Thoracic aorta (tissue), 2 donors: ENCODE measurements around the gene TMEM9. TPM values are rescaled to one million over a fixed set of nuclear protein-coding genes. Genes with fewer than 3 reads are reported as not detected.

Experiments
- ATAC-seq: fragments of 150-250 bp; one replicate; pipeline ENCODE4 v1.8.0; 2017; ENCODE audit warnings: low read depth; ENCODE audit not compliant: insufficient number of reproducible peaks, low FRiP score
- DNase-seq: peaks from one replicate; pipeline ENCODE4 v3.0.0-alpha.2; 2020; ENCODE audit warnings: low spot score
- H3K27ac ChIP-seq, 2 donors: fragments of 200-600 bp; sonication (generic); 1 replicate in 1 of 2; 2 replicates in 1 of 2; pipeline ENCODE4 v1.5.1; 2016; ENCODE audit warnings: mild to moderate bottlenecking in 2 of 2, moderate library complexity in 2 of 2
- H3K27me3 ChIP-seq: fragments of 200-600 bp; sonication (generic); replicated peaks from 2 replicates; pipeline ENCODE4 v1.6.0; 2016; ENCODE audit warnings: mild to moderate bottlenecking; ENCODE audit not compliant: insufficient read depth
- H3K36me3 ChIP-seq: fragments of 200-600 bp; sonication (generic); one replicate; pipeline ENCODE4 v1.5.1; 2016
- H3K4me1 ChIP-seq, 2 donors: fragments of 200-600 bp; sonication (generic); 1 replicate in 1 of 2; 2 replicates in 1 of 2; pipeline versions ENCODE4 v1.5.1 to v1.6.0; 2016; ENCODE audit warnings: low read depth in 2 of 2, mild to moderate bottlenecking in 1 of 2; ENCODE audit not compliant: control insufficient read depth in 1 of 2
- H3K4me3 ChIP-seq: fragments of 200-600 bp; sonication (generic); 2 replicates; pipeline ENCODE4 v1.5.1; 2016; ENCODE audit warnings: mild to moderate bottlenecking
- H3K9me3 ChIP-seq: fragments of 200-600 bp; sonication (generic); 2 replicates; pipeline ENCODE4 v1.5.1; 2016
- total RNA-seq, 2 donors: library from RNA; depleted of rRNA; stranded (reverse); fragments of >200 nt; gene quantifications; one replicate each; pipeline versions ENCODE4 v1.1.0 to v1.2.3, GENCODE V29; 2016
- TF ChIP-seq, protein P1 (sequence below): fragments of 200-600 bp; sonication (generic); IDR thresholded peaks from one replicate; pipeline ENCODE4 v1.5.1; 2019; ENCODE audit warnings: antibody characterized with exemption

Gene TMEM9
- total RNA-seq, 2 donors from 2014 or later: 30.0 to 58.2 TPM

DNA sequence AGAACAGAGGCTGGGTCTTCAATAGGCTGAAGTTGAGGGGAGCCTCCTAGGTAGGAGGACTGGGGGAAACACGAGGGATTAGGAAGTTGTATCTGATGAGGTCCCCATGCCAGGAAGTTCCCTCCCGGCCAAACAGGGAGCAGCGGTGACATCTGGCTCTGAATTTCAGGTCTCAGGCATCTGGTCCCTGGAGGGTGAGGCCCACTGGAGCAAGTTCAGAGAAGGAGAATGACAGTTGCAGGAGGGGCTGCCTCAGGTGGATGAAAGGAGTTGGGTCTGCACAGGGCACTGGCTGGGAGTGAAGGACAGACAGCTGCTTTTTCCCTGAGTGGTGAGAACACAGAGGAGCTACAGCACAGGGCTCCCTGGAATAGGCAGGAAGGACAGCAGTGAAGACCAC lies 9.1 kb downstream of the TMEM9 start:
- ATAC-seq: no peak
- H3K4me3 ChIP-seq: no peak overlapping the region
- no peak overlapping the region for H3K27ac ChIP-seq
- DNase-seq: no peak
- no peaks in the 10 kb centered on the region for H3K9me3 ChIP-seq
- no peaks in the 10 kb centered on the region for H3K4me1 ChIP-seq
- TF ChIP-seq, protein P1, sequence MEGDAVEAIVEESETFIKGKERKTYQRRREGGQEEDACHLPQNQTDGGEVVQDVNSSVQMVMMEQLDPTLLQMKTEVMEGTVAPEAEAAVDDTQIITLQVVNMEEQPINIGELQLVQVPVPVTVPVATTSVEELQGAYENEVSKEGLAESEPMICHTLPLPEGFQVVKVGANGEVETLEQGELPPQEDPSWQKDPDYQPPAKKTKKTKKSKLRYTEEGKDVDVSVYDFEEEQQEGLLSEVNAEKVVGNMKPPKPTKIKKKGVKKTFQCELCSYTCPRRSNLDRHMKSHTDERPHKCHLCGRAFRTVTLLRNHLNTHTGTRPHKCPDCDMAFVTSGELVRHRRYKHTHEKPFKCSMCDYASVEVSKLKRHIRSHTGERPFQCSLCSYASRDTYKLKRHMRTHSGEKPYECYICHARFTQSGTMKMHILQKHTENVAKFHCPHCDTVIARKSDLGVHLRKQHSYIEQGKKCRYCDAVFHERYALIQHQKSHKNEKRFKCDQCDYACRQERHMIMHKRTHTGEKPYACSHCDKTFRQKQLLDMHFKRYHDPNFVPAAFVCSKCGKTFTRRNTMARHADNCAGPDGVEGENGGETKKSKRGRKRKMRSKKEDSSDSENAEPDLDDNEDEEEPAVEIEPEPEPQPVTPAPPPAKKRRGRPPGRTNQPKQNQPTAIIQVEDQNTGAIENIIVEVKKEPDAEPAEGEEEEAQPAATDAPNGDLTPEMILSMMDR: no peak
- no peaks in the 10 kb centered on the region for H3K27me3 ChIP-seq
- H3K36me3 ChIP-seq: peaks cover 25% of the 10 kb centered on the region

DNA sequence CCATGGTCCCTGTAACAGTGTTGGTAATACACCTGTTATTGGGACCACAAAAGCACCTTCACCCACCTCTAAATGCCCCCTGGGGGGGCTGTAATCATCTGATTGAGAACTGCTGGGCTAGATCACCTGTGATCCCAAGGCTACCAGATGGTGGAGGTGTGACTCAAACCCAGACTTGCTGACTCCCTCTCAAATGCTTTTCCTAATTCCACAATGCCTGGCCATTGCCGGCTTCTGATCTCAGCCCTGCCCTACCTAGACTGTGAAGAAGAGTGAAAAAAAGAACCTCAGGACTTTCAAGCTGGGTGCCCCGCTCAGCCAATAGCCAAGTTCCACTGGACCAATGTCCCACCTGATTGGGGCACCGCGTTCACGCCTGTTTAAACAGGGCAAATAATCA lies 9.6 kb downstream of the TMEM9 start:
- Histone ChIP-seq H3K27ac (no peak overlapping the region), H3K36me3 (peaks cover 29% of the 10 kb centered on the region), H3K4me3 (no peak overlapping the region), H3K4me1 (no peaks in the 10 kb centered on the region), H3K27me3 (no peaks in the 10 kb centered on the region), H3K9me3 (no peaks in the 10 kb centered on the region)
- ATAC-seq (no peak), DNase-seq (no peak)
- TF ChIP-seq, protein P1: no peak

DNA sequence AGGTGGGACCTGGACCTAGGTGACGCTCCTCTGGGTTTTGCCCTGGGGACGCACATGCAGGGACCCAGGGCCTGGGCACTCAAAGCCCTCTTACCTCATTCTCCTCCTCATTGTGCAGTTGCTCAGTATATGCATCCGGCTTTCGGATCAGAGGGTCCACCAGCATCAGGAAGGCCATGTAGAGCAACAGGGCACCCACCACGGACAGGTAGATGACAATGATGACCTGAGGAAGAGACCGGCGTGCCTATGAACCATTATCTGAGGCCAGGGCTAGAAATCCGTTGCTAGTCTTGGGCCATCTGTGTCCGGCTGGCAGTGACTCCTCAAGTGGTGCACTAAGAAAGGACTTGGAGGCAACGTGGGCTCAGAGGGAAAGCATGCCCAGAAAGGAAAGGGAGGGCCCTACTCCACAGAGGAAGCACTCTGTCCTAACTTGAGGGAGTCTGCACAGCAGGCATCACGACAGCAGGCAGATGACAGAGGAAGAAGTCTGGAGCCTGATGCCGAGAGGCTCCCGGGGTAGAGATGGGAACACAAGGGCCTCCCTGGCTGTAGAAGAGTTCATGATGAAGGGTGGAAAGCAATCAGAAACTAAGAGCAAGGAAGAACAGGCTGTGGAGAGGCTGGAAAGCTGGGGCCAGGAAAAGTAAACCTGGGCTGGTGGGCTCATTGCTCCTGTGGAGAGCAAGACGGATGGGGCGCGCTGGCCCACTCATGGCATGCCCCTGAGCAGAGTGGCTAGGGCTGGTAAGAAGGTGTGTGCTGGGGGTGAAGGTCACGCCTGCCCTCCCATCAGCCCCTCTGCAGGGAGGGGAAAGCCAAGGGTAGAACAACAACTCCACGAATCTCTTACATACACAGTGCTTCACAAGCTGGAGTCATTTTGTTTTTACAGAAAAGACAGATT lies 10.3 kb downstream of the TMEM9 start:
- TF ChIP-seq, protein P1: no peak
- Histone ChIP-seq H3K27ac (no peak overlapping the region), H3K27me3 (no peaks in the 10 kb centered on the region), H3K36me3 (peaks cover 30% of the 10 kb centered on the region), H3K9me3 (no peaks in the 10 kb centered on the region), H3K4me1 (no peaks in the 10 kb centered on the region), H3K4me3 (no peak overlapping the region)
- ATAC-seq (no peak), DNase-seq (no peak)

DNA sequence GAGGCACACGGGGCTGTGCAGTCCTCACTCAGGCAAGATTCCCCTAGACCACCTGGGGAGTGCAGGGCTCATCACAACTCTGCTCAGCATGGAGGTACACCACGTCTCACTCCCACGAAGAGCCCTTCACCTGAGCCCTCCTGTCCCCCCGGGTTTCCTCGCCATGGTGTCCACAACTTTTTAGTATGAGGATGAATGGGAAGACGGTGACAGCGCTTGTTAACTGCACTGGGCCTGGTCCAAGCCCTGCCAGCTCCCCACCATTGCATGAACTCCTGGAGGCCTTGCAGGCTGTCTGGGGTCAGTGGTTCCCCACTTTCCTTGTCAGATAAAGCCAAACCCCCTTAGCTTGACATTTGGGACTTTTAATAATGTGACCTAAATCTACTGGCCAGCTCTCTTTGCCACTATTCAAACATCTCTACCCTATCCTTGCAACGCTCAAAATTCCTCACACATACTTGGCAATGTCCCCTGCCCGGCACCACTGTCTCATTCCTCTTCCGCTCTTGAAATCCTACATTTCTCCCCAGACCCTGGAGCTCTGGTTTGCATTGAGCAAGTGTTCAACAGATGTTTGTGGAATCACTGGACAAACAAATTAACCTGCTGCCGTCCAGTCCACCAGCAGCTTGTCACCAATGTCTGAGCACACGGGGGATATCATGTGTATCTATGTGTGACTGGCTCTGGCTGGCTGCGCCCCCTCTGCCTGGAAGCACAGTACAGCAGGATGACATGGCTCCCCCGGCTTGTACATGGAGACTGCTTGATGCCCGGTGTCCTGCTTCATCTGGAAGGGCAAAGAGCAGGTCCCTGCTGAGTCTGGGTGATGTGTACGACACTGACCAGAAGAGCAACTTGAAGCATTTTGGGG lies 11.2 kb downstream of the TMEM9 start:
- TF ChIP-seq, protein P1: no peak
- Histone ChIP-seq H3K4me3 (no peak overlapping the region), H3K27me3 (no peaks in the 10 kb centered on the region), H3K9me3 (no peaks in the 10 kb centered on the region), H3K27ac (no peak overlapping the region), H3K4me1 (peaks cover 0 to 5% of the 10 kb centered on the region in 2 donors), H3K36me3 (peaks cover 27% of the 10 kb centered on the region)
- no peak for DNase-seq
- ATAC-seq: no peak
